Endothelial cell (in vitro differentiated cells): ENCODE measurements around the gene BMPER. TPM values are rescaled to one million over a fixed set of nuclear protein-coding genes. Genes with fewer than 3 reads are reported as not detected.
A peak's percentile ranks its signal among the peaks of the same experiment; 100 is the strongest.

Experiments
- DNase-seq: peaks from one replicate; pipeline ENCODE4 v3.0.0; 2021; ENCODE audit warnings: low spot score
- H3K27ac Mint-ChIP-seq: one replicate; pipeline ENCODE4 v1.8.0; 2021; ENCODE audit warnings: mixed read lengths, inconsistent platforms; ENCODE audit not compliant: unreplicated experiment
- H3K27me3 Mint-ChIP-seq: one replicate; pipeline ENCODE4 v1.8.0; 2021; ENCODE audit warnings: mild to moderate bottlenecking, moderate library complexity, mixed read lengths, inconsistent platforms; ENCODE audit not compliant: unreplicated experiment
- H3K36me3 Mint-ChIP-seq: one replicate; pipeline ENCODE4 v1.8.0; 2021; ENCODE audit warnings: mild to moderate bottlenecking, low read depth, mixed read lengths, inconsistent platforms; ENCODE audit not compliant: unreplicated experiment
- H3K4me1 Mint-ChIP-seq: one replicate; pipeline ENCODE4 v1.8.0; 2021; ENCODE audit warnings: mild to moderate bottlenecking, mixed read lengths, inconsistent platforms; ENCODE audit not compliant: unreplicated experiment
- H3K4me3 Mint-ChIP-seq: one replicate; pipeline ENCODE4 v1.8.0; 2021; ENCODE audit warnings: mild to moderate bottlenecking, mixed read lengths, inconsistent platforms; ENCODE audit not compliant: unreplicated experiment
- H3K9me3 Mint-ChIP-seq: one replicate; pipeline ENCODE4 v1.8.0; 2021; ENCODE audit warnings: mixed read lengths, inconsistent platforms; ENCODE audit not compliant: unreplicated experiment
- total RNA-seq: library from RNA; stranded (reverse); fragmentation: NEBNext Ultra II Directional; extraction: Animal tissue kit (Norgen Biotek cat#: 25700); gene quantifications from one replicate; pipeline ENCODE4 v1.2.1, GENCODE V29; 2021; ENCODE audit not compliant: unreplicated experiment
- TF ChIP-seq, protein P1 (sequence below): fragments of 200-600 bp; sonication (generic); IDR thresholded peaks from one replicate; pipeline ENCODE4 v1.5.0; 2021; ENCODE audit warnings: antibody characterized with exemption; ENCODE audit not compliant: unreplicated experiment

Gene BMPER
- total RNA-seq, 1 donor from 2014 or later: 2.5 TPM

DNA sequence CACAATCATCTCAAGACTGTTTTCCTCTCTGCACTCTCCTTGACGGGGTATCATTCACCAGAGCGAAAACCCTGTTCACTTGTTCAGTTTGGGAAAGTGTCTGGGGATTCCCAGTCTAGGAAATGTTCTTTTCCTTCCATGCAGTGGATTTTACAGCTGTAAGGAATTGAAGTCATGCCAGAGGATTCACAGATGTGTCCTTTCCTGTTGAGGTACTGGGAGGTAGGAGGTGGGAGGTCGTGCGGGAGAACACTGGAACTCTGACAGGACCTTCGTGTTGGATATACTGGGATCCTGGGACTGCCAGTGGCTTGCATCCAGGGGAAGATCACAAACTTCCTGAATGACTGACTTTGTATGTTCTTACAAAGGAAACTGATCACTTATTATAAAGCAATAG is 185.5 kb downstream of the BMPER start:
- no peaks in the 10 kb centered on the region for H3K27me3 Mint-ChIP-seq
- TF ChIP-seq, protein P1, sequence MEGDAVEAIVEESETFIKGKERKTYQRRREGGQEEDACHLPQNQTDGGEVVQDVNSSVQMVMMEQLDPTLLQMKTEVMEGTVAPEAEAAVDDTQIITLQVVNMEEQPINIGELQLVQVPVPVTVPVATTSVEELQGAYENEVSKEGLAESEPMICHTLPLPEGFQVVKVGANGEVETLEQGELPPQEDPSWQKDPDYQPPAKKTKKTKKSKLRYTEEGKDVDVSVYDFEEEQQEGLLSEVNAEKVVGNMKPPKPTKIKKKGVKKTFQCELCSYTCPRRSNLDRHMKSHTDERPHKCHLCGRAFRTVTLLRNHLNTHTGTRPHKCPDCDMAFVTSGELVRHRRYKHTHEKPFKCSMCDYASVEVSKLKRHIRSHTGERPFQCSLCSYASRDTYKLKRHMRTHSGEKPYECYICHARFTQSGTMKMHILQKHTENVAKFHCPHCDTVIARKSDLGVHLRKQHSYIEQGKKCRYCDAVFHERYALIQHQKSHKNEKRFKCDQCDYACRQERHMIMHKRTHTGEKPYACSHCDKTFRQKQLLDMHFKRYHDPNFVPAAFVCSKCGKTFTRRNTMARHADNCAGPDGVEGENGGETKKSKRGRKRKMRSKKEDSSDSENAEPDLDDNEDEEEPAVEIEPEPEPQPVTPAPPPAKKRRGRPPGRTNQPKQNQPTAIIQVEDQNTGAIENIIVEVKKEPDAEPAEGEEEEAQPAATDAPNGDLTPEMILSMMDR: no peak
- no peak for DNase-seq
- H3K27ac Mint-ChIP-seq: no peak overlapping the region
- no peak overlapping the region for H3K4me3 Mint-ChIP-seq
- H3K9me3 Mint-ChIP-seq: no peaks in the 10 kb centered on the region
- no peaks in the 10 kb centered on the region for H3K36me3 Mint-ChIP-seq
- H3K4me1 Mint-ChIP-seq: peaks cover 4% of the 10 kb centered on the region

DNA sequence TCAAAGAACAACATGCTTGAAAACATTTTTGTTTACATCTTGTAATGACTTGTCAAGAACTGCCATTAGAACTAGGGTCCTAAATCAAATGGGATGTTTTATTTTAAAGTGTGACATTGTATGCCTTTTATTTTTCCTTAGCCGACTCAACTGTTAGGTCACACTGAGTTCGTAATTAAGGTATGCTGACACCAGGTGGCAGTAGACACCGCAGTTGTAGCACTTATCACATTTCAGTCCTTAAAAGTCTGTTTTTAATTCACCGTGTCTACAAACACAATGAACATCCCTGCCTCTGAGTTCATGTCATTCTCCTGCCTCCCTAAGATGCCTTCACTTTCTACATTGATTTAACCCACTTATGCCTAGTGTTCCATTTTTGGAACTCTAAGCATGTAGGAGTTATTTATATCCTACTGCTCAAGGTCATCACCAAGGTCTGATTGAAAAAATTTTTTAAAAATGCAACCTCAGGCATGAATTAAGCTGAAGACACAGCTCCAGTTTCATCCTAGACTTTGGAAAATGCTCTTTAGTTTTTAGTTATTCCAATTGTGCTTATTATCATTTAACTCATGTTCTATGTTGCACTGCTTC is 186.1 kb downstream of the BMPER start:
- peak; percentile 46 for DNase-seq
- H3K27ac Mint-ChIP-seq: no peak overlapping the region
- H3K27me3 Mint-ChIP-seq: no peaks in the 10 kb centered on the region
- TF ChIP-seq, protein P1: peak; percentile 78
- H3K4me3 Mint-ChIP-seq: no peak overlapping the region
- peaks cover 4% of the 10 kb centered on the region for H3K4me1 Mint-ChIP-seq
- no peaks in the 10 kb centered on the region for H3K9me3 Mint-ChIP-seq
- no peaks in the 10 kb centered on the region for H3K36me3 Mint-ChIP-seq

DNA sequence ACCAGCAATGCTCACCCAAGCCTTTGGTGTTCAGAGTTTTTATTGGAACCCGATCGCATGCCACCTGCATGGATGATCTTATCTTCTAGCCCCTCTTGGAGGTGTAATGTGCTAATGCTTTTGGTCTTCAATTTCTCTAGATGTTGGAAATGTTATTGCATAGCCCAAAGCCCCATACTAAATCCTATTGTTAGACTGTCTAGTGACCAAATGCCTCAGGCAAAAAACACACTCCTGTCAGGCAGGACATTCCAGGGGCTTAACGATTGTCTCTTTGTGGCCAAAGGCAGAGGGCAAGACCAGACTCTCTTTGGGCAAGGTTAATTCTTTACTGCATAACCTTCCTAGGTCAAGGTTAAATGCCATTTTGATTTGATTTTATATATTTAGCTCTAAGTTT is 187.9 kb downstream of the BMPER start:
- H3K27me3 Mint-ChIP-seq: no peaks in the 10 kb centered on the region
- no peak for DNase-seq

DNA sequence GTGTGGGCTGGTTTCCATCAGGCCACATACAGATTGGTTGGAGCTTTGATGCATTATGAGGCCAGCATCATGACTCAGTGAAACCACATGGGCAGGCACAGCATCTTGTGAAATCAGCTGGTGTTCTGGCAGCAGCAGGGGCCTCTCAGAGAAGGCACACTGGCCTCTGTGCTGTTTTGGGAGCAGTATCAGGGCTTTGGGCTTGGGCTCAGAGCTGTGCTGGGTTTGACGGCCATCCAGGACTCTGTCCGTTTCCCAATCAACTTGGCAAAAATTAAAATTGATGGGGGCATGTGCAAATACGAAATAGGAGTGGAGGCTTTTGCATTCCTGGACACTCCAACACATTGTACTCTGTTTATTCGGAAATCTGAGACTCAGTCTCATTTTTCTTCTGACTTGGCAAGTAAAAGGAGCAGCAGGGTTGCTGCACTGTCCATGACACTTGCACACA is 190.9 kb downstream of the BMPER start:
- H3K9me3 Mint-ChIP-seq: no peaks in the 10 kb centered on the region
- no peaks in the 10 kb centered on the region for H3K36me3 Mint-ChIP-seq
- no peak overlapping the region for H3K4me3 Mint-ChIP-seq
- H3K27me3 Mint-ChIP-seq: no peaks in the 10 kb centered on the region
- peaks cover 4% of the 10 kb centered on the region for H3K4me1 Mint-ChIP-seq
- no peak for DNase-seq
- no peak overlapping the region for H3K27ac Mint-ChIP-seq
- TF ChIP-seq, protein P1: no peak

More for the DNA sequence above, 187.9 kb downstream of the BMPER start:
- peaks cover 2% of the 10 kb centered on the region for H3K4me1 Mint-ChIP-seq
- TF ChIP-seq, protein P1: no peak
- no peaks in the 10 kb centered on the region for H3K9me3 Mint-ChIP-seq
- no peaks in the 10 kb centered on the region for H3K36me3 Mint-ChIP-seq
- H3K4me3 Mint-ChIP-seq: no peak overlapping the region
- H3K27ac Mint-ChIP-seq: no peak overlapping the region

DNA sequence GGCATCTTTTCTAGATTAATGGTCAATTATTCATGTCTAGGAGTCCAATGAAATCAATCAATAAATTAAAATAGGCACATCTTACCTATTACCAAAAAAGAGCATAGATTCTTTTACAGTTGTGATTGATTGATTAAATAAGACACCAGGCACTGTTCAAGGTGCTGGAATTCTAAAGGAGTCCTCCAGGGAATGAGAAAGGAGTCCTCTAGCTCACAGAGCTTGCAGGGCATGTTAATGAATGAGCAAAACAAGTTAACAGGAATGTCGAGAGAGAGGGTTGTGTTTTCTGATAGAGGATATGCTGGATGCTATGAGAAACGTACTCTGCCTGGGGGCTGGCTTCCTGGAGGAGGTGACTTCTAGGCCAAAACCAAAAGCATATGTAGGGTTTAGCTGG is 191.4 kb downstream of the BMPER start:
- no peak for DNase-seq
- no peak overlapping the region for H3K27ac Mint-ChIP-seq
- no peak overlapping the region for H3K4me3 Mint-ChIP-seq
- H3K27me3 Mint-ChIP-seq: no peaks in the 10 kb centered on the region
- no peaks in the 10 kb centered on the region for H3K36me3 Mint-ChIP-seq
- TF ChIP-seq, protein P1: no peak
- H3K4me1 Mint-ChIP-seq: peaks cover 4% of the 10 kb centered on the region
- no peaks in the 10 kb centered on the region for H3K9me3 Mint-ChIP-seq
